ENCODE data around the gene REN. TPM values are rescaled to one million over a fixed set of nuclear protein-coding genes. Genes with fewer than 3 reads are reported as not detected.

Gene REN
- total and polyA plus RNA-seq, 4 donors = 0.23 to 0.75 (median 0.29) TPM

GRCh38 chr1:204106825-204107224, 59.3 kb downstream of the REN start:
- Histone ChIP-seq H3K27ac (ENCODE audit: low read depth in 1 of 2, low read length in 1 of 2) (no peak overlapping the region), H3K9me3 (ENCODE audit: control insufficient read depth in 4 of 4, insufficient read depth in 3 of 4, low read length in 3 of 4) (no peaks in the 10 kb centered on the region), H3K9ac (ENCODE audit: insufficient read depth in 1 of 2, low read length in 2 of 2) (no peak overlapping the region), H3K4me1 (ENCODE audit: control insufficient read depth in 5 of 5, insufficient read depth in 5 of 5, low read length in 5 of 5) (peaks cover 0 to 49% (median 30%) of the 10 kb centered on the region in 5 donors), H3K4me3 (no peak overlapping the region), H3K27me3 (ENCODE audit: control insufficient read depth in 3 of 3, insufficient read depth in 3 of 3, low read length in 2 of 3) (no peaks in the 10 kb centered on the region), H3K36me3 (ENCODE audit: control insufficient read depth in 4 of 4, insufficient read depth in 4 of 4, low read length in 4 of 4) (peaks cover 0 to 2% (median 0%) of the 10 kb centered on the region in 4 donors)
- DNase-seq = no peak
- ATAC-seq (ENCODE audit: insufficient read depth, low FRiP score) = no peak
- 98 to 100% methylated on average over 1 of the region's 1 CpG for WGBS, 2 donors
- TF ChIP-seq CTCF (IDR thresholded peaks at IDR 0.05; ENCODE audit: control extremely low read depth, extremely low read depth) = no peak

- peaks cover 0 to 56% (median 30%) of the 10 kb centered on the region in 5 donors for H3K4me1 ChIP-seq (ENCODE audit: control insufficient read depth in 5 of 5, insufficient read depth in 5 of 5, low read length in 5 of 5)
- H3K4me3 ChIP-seq = no peak overlapping the region
- peak overlapping the region in 1 of 2 donors; percentile 89 for H3K27ac ChIP-seq (ENCODE audit: low read depth in 1 of 2, low read length in 1 of 2)
- ATAC-seq (ENCODE audit: insufficient read depth, low FRiP score) = no peak
- no peaks in the 10 kb centered on the region for H3K27me3 ChIP-seq (ENCODE audit: control insufficient read depth in 3 of 3, insufficient read depth in 3 of 3, low read length in 2 of 3)
- peaks cover 0 to 2% (median 0%) of the 10 kb centered on the region in 4 donors for H3K36me3 ChIP-seq (ENCODE audit: control insufficient read depth in 4 of 4, insufficient read depth in 4 of 4, low read length in 4 of 4)
- no peak for DNase-seq
- H3K9ac ChIP-seq (ENCODE audit: insufficient read depth in 1 of 2, low read length in 2 of 2) = no peak overlapping the region
- no peak for TF ChIP-seq CTCF (IDR thresholded peaks at IDR 0.05; ENCODE audit: control extremely low read depth, extremely low read depth)
- H3K9me3 ChIP-seq (ENCODE audit: control insufficient read depth in 4 of 4, insufficient read depth in 3 of 4, low read length in 3 of 4) = no peaks in the 10 kb centered on the region
- WGBS, 2 donors = 39 to 65% methylated on average over 6 of the region's 6 CpGs
Measured at GRCh38 chr1:204105131-204105515, 61.0 kb downstream of the REN start.

Other genes with a start within 250 kb of the REN start
- gene SOX13, start 93.2 kb downstream of the REN start, total RNA-seq = 10 to 100 TPM; 42.0 to 52.6 TPM
- 10 to 100 TPM; 14.7 to 18.5 TPM for gene SOX13, start 93.2 kb downstream of the REN start, polyA plus RNA-seq
- 1 to 10 TPM; 5.0 to 5.8 TPM for gene ETNK2, start 14.3 kb downstream of the REN start, total RNA-seq
- gene ETNK2, start 14.3 kb downstream of the REN start, polyA plus RNA-seq = 1 to 10 TPM; 2.2 to 2.8 TPM
- not detected for gene KISS1, start 30.2 kb upstream of the REN start, total RNA-seq
- gene KISS1, start 30.2 kb upstream of the REN start, polyA plus RNA-seq = 1 to 10 TPM in 1 of 2 donors, under 1 TPM in 1; 0.25 to 3.4 TPM
- 1 to 10 TPM; 4.1 to 8.5 TPM for gene GOLT1A, start 47.7 kb upstream of the REN start, total RNA-seq
- 10 to 100 TPM in 1 of 2 donors, 1 to 10 TPM in 1; 7.0 to 23.8 TPM for gene GOLT1A, start 47.7 kb upstream of the REN start, polyA plus RNA-seq
- 10 to 100 TPM in 1 of 2 donors, 1 to 10 TPM in 1; 2.8 to 10.5 TPM for gene PLEKHA6, start 193.6 kb upstream of the REN start, total RNA-seq
- 1 to 10 TPM in 1 of 2 donors, under 1 TPM in 1; 0.88 to 3.8 TPM for gene PLEKHA6, start 193.6 kb upstream of the REN start, polyA plus RNA-seq
- gene PPP1R15B, start 245.5 kb upstream of the REN start, total RNA-seq = 10 to 100 TPM; 43.9 to 57.0 TPM
- 10 to 100 TPM; 14.6 to 29.8 TPM for gene PPP1R15B, start 245.5 kb upstream of the REN start, polyA plus RNA-seq